Mesothelial cell of epicardium (in vitro differentiated cells): ENCODE measurements around the gene RDH12. TPM values are rescaled to one million over a fixed set of nuclear protein-coding genes. Genes with fewer than 3 reads are reported as not detected.

Experiments
- DNase-seq, 2 experiments: peaks; one replicate each; pipeline ENCODE4 v3.0.0; 2021; ENCODE audit warnings: low spot score in 2 of 2; ENCODE audit not compliant: unreplicated experiment in 2 of 2
- H3K27ac Mint-ChIP-seq: 2 replicates; pipeline ENCODE4 v1.8.0; 2021; ENCODE audit warnings: mixed read lengths
- H3K27me3 Mint-ChIP-seq: 2 replicates; pipeline ENCODE4 v1.8.0; 2021; ENCODE audit warnings: low read depth, mixed read lengths
- H3K36me3 Mint-ChIP-seq: 2 replicates; pipeline ENCODE4 v1.8.0; 2021; ENCODE audit warnings: mixed read lengths
- H3K4me1 Mint-ChIP-seq: 2 replicates; pipeline ENCODE4 v1.8.0; 2021; ENCODE audit warnings: mixed read lengths
- H3K4me3 Mint-ChIP-seq: 2 replicates; pipeline ENCODE4 v1.8.0; 2021; ENCODE audit warnings: mild to moderate bottlenecking, moderate library complexity, mixed read lengths
- H3K9me3 Mint-ChIP-seq: 2 replicates; pipeline ENCODE4 v1.8.0; 2021; ENCODE audit warnings: mixed read lengths
- total RNA-seq: library from RNA; stranded (reverse); gene quantifications from 3 replicates; pipeline ENCODE4 v1.2.1, GENCODE V29; 2021
- TF ChIP-seq, protein P1 (sequence below): fragments of 200-600 bp; sonication (generic); IDR thresholded peaks from one replicate; pipeline ENCODE4 v1.5.0; 2021; ENCODE audit warnings: antibody characterized with exemption; ENCODE audit not compliant: unreplicated experiment

RDH12 gene
- total RNA-seq, 1 donor from 2014 or later, result not detected

DNA sequence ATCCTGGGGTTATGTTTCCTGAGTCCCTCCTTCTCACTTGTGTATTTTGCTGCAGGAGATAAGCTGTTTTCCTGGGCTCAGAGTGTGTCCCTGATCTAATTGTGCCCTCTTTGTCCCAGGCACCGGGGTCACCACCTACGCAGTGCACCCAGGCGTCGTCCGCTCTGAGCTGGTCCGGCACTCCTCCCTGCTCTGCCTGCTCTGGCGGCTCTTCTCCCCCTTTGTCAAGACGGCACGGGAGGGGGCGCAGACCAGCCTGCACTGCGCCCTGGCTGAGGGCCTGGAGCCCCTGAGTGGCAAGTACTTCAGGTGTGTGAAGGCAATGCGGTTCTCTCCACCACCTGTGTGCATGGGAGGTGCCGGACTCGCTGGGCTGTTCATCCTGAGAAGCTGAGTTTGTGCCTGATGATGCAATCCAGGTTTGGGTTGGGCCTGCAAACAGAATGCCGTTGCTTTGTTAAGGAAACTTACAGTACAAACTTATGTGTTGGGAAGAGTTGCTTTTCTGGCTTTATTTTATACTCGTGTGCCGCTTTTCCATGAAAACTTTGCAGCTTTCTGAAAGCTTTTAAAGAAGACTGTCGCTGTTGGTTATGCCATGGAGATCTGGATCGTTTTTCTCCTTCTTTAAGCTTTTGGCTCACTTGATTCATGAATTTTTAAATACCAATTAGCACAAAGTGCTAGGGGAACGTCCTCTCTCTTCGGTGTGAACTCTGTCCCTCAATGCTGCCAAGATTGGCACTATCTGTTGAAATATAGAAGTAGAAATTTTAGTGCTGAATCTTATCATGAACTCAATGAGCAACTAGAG lies 27.6 kb downstream of the RDH12 start:
- TF ChIP-seq, protein P1, sequence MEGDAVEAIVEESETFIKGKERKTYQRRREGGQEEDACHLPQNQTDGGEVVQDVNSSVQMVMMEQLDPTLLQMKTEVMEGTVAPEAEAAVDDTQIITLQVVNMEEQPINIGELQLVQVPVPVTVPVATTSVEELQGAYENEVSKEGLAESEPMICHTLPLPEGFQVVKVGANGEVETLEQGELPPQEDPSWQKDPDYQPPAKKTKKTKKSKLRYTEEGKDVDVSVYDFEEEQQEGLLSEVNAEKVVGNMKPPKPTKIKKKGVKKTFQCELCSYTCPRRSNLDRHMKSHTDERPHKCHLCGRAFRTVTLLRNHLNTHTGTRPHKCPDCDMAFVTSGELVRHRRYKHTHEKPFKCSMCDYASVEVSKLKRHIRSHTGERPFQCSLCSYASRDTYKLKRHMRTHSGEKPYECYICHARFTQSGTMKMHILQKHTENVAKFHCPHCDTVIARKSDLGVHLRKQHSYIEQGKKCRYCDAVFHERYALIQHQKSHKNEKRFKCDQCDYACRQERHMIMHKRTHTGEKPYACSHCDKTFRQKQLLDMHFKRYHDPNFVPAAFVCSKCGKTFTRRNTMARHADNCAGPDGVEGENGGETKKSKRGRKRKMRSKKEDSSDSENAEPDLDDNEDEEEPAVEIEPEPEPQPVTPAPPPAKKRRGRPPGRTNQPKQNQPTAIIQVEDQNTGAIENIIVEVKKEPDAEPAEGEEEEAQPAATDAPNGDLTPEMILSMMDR, result no peak
- DNase-seq, result no peak
- Mint-ChIP-seq H3K9me3 (no peaks in the 10 kb centered on the region), H3K27me3 (peaks cover 31% of the 10 kb centered on the region), H3K36me3 (no peaks in the 10 kb centered on the region), H3K27ac (no peak overlapping the region), H3K4me3 (no peak overlapping the region), H3K4me1 (no peaks in the 10 kb centered on the region)

DNA sequence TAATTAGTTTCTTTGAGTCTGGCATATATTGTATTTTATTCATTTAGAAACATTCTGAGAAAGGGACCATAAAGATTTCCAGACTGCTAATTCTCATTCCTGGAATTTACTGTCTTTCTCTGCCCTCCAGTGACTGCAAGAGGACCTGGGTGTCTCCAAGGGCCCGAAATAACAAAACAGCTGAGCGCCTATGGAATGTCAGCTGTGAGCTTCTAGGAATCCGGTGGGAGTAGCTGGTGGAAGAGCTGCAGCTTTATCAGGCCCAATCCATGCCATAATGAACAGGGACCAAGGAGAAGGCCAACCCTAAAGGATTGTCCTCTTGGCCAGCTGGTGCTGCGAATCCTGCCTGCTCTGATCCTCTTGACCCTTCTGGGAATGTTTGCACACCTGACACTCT lies 31.9 kb downstream of the RDH12 start:
- peaks cover 4% of the 10 kb centered on the region for H3K27me3 Mint-ChIP-seq
- H3K27ac Mint-ChIP-seq, result no peak overlapping the region
- H3K9me3 Mint-ChIP-seq, result no peaks in the 10 kb centered on the region
- H3K4me1 Mint-ChIP-seq, result no peaks in the 10 kb centered on the region
- H3K36me3 Mint-ChIP-seq, result no peaks in the 10 kb centered on the region
- no peak for DNase-seq
- H3K4me3 Mint-ChIP-seq, result no peak overlapping the region
- TF ChIP-seq, protein P1, result no peak

DNA sequence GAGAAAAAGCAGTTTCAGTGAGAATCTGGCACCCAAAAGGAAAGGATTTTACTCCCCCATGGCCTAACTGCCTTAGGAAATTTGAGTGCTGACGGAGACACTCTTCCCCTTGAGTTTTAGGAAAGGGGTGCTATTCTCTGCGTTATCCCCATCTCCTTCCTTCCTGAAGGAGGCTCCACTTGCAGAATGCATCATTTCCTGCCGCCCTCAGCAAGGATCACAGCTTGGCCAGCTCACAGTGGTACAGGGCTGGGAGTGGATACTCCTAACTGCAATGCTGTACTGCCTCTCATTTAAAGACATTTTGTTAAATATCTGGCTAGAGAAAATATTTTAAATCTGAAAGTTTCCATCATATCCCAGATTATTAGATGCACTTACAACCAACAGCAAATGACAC lies 33.0 kb downstream of the RDH12 start:
- H3K36me3 Mint-ChIP-seq, result no peaks in the 10 kb centered on the region
- H3K27me3 Mint-ChIP-seq, result no peaks in the 10 kb centered on the region
- H3K4me3 Mint-ChIP-seq, result no peak overlapping the region
- TF ChIP-seq, protein P1, result no peak
- H3K27ac Mint-ChIP-seq, result no peak overlapping the region
- no peak for DNase-seq
- H3K9me3 Mint-ChIP-seq, result no peaks in the 10 kb centered on the region
- H3K4me1 Mint-ChIP-seq, result no peaks in the 10 kb centered on the region

DNA sequence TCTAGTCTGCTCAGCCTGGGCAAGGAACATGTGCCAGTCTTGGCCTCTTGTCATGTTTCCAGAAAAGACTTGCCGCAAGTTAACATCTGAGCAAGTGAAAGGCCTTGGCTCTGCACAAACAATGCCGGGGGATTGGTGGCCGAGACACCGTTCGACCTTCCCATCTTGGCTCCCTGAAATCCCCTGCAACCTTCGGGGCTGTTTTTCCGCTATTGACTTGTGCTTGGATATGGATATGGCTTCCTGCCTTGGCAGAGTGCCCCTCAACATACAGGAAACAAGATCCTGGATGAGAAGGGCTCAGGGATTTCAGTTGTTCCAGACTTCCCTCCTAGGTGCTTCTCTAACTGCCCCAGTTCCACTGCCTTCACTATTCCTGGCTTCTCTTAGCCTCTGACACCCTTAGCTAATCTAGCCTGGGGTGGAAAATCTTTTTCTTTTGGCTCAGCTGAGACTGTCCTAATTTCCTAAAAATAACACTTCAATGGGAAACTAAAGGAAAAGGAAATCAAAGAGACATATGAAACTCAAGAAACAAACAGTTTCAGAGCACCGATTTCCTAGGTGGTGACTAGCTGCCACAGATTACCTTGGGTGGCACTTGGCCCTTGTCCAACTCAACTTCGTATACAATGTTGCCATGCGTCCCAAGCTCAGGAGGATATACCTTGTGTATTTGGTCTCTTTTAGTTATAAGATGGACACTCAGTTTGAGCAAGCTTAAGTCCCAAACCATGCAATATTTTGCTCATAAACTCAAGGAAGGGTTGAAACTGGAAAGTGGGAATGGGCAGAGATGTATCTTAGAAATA lies 33.9 kb downstream of the RDH12 start:
- Mint-ChIP-seq H3K4me3 (no peak overlapping the region), H3K36me3 (no peaks in the 10 kb centered on the region), H3K9me3 (no peaks in the 10 kb centered on the region), H3K27me3 (no peaks in the 10 kb centered on the region), H3K4me1 (no peaks in the 10 kb centered on the region), H3K27ac (no peak overlapping the region)
- TF ChIP-seq, protein P1, result no peak
- no peak for DNase-seq

DNA sequence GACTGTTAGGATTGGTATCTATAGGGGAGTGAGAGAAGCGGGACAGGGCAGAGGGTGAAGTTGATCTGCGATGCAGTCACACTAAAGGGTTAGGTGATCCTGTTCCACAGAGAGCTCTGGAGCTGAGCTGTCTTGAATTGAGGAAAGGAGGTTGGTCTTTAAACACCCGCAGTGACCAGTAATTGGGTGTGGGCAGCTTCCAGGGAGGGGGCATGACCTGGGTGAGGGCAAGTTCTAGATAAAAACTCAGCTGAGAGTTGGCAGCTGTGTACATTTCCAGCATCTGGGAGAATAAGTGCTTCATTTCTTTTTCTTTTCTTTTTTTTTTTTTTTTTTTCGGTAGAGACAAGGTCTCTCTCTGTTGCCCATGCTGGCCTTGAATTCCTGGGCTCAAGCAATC lies 35.1 kb downstream of the RDH12 start:
- no peak for DNase-seq
- no peaks in the 10 kb centered on the region for H3K4me1 Mint-ChIP-seq
- no peak overlapping the region for H3K27ac Mint-ChIP-seq
- TF ChIP-seq, protein P1, result no peak
- H3K4me3 Mint-ChIP-seq, result no peak overlapping the region
- H3K36me3 Mint-ChIP-seq, result no peaks in the 10 kb centered on the region
- peaks cover 3% of the 10 kb centered on the region for H3K27me3 Mint-ChIP-seq
- H3K9me3 Mint-ChIP-seq, result no peaks in the 10 kb centered on the region
